NB4 (cell line): ENCODE results near the gene RPS6KA2.

Source experiments
- DNase-seq: peaks from one replicate; pipeline ENCODE4 v3.0.0; 2010; ENCODE audit warnings: low read depth
- H3K4me3 ChIP-seq: one replicate; pipeline ENCODE4 v1.5.1; 2011; ENCODE audit warnings: mild to moderate bottlenecking, low read depth, low read length, moderate library complexity
- CTCF ChIP-seq: IDR thresholded peaks from one replicate; pipeline ENCODE4 v1.5.1; 2012; ENCODE audit warnings: low read depth, low read length
- MAX ChIP-seq: IDR thresholded peaks from 2 replicates; pipeline ENCODE4 v1.6.1; 2011; ENCODE audit warnings: low read depth, low read length
- MYC ChIP-seq: IDR thresholded peaks from 2 replicates; pipeline ENCODE4 v1.6.1; 2011; ENCODE audit warnings: low read depth, low read length
- POLR2A ChIP-seq: IDR thresholded peaks from 2 replicates; pipeline ENCODE4 v1.6.1; 2011; ENCODE audit warnings: mild to moderate bottlenecking; ENCODE audit not compliant: insufficient read length; ENCODE audit errors: extremely low read depth

The RPS6KA2 gene

GRCh38 chr6:166640342-166641043, 13.4 kb upstream of the RPS6KA2 start:
- no peak overlapping the region for H3K4me3 ChIP-seq
- no peak for TF ChIP-seq MAX
- no peak for TF ChIP-seq CTCF
- TF ChIP-seq MYC, result no peak
- TF ChIP-seq POLR2A, result no peak
- DNase-seq, result no peak

- no peak for DNase-seq
- no peak overlapping the region for H3K4me3 ChIP-seq
- TF ChIP-seq CTCF, result no peak
- TF ChIP-seq POLR2A, result no peak
- TF ChIP-seq MAX, result no peak
- TF ChIP-seq MYC, result no peak
Measured at GRCh38 chr6:166639921-166640320, 12.9 kb upstream of the RPS6KA2 start.

- no peak overlapping the region for H3K4me3 ChIP-seq
- no peak for DNase-seq
- TF ChIP-seq POLR2A (no peak), MYC (no peak), MAX (no peak), CTCF (no peak)
Measured at GRCh38 chr6:166638573-166638964, 11.5 kb upstream of the RPS6KA2 start.

GRCh38 chr6:166637812-166638572, 10.9 kb upstream of the RPS6KA2 start:
- no peak overlapping the region for H3K4me3 ChIP-seq
- TF ChIP-seq MYC, result no peak
- TF ChIP-seq CTCF, result no peak
- TF ChIP-seq MAX, result no peak
- TF ChIP-seq POLR2A, result no peak

GRCh38 chr6:166636934-166637333, 9.9 kb upstream of the RPS6KA2 start:
- TF ChIP-seq CTCF, result no peak
- no peak for TF ChIP-seq MAX
- no peak for TF ChIP-seq POLR2A
- TF ChIP-seq MYC, result no peak

More at GRCh38 chr6:166637812-166638572, 10.9 kb upstream of the RPS6KA2 start:
- no peak for DNase-seq

More at GRCh38 chr6:166636934-166637333, 9.9 kb upstream of the RPS6KA2 start:
- no peak overlapping the region for H3K4me3 ChIP-seq
- no peak for DNase-seq
